ES-I3 (cell line): Measurements from ENCODE around the gene PAM16.

Experiments used
- H3K36me3 ChIP-seq: 2 replicates; pipeline ENCODE4 v1.6.1; 2013; ENCODE audit warnings: mild to moderate bottlenecking, low read length, control low read depth, moderate library complexity; ENCODE audit not compliant: insufficient read depth
- H3K4me1 ChIP-seq: 2 replicates; pipeline ENCODE4 v1.6.1; 2013; ENCODE audit warnings: mild to moderate bottlenecking, control low read depth, low read length; ENCODE audit not compliant: insufficient read depth
- H3K9ac ChIP-seq: 2 replicates; pipeline ENCODE4 v1.6.1; 2013; ENCODE audit warnings: low read depth, mild to moderate bottlenecking, low read length, moderate library complexity
- H3K9me3 ChIP-seq: 2 replicates; pipeline ENCODE4 v1.6.1; 2013; ENCODE audit warnings: mild to moderate bottlenecking, low read length, moderate library complexity; ENCODE audit not compliant: control insufficient read depth, insufficient read depth

The PAM16 gene

DNA sequence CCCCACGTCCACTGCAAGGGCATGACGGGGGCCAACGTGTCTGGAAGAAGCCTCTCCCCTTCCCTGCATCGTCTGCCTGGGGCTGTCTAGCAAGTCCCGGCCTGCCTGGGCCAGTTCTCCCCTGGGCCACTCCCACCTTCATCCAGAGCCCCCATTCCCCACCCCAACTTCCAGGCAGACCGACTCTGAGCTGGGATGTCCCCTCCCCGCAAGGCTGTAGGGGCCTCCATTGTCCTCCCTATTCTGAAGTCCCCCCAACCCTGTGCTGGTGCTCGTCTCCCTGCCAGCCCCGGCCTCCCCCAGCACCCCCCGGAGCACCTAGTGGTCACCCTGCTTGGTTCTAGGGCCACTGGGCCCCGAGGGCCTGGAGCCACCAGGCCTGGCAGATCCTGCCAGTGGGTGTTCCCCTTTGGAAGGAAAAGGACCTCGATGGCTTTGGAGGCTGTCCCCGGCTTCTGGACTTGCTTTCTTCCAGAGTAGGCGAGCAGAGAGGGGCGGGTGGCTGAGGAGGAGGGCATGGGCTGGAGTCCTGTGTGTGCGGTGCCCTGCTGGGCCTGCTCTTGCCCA is 30.5 kb downstream of the PAM16 start:
- H3K9ac ChIP-seq = no peak overlapping the region
- no peaks in the 10 kb centered on the region for H3K36me3 ChIP-seq
- no peaks in the 10 kb centered on the region for H3K9me3 ChIP-seq
- peaks cover 52% of the 10 kb centered on the region for H3K4me1 ChIP-seq

DNA sequence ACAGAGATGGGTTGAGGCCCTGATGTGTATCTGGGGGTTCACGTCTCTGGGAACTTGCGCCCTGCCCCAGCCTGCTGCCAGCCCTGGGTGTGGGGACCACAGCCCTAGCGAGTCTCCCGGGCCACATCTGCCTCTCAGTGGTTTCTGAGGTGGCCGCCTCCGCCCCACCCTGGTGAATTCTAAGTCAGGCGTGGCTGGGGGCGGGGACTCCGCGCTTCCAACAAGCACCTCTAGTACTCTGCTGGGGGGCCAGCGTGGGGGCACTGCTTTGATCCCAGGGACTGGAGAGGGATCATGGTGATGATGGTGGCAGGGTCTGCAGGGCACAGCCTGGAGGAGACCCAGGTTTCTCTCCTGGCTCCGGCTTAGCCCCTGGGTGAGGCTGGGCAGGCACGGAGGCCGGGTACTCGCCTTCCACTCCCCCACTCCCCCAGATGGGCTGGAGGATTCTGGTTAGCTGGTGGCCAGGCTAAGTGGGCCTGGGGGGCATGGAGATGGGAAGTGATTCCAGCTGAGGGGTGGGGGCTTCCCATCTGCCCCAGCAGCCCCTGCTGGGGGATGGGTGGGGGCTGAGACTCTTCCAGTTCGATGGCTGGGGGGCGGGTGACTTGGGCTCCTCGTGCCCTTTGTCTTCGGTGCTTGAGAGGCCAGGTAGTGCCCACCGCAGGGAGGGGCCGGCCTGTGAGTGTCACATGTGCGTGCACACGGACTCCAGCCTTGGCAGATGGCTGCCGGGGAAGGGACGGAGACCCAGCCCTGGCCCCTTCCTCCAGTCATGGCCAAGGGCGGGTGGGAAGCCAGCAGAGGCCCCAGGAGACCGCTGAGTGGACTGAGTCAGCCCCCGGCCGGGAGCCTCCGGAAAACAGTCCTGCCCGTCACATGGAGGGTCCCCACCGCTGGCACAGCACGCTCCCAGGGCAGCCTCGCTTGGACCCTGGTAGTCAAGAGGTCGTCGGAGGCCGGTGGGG is 31.4 kb downstream of the PAM16 start:
- Histone ChIP-seq H3K4me1 (peaks cover 52% of the 10 kb centered on the region), H3K9ac (no peak overlapping the region), H3K36me3 (no peaks in the 10 kb centered on the region), H3K9me3 (no peaks in the 10 kb centered on the region)

DNA sequence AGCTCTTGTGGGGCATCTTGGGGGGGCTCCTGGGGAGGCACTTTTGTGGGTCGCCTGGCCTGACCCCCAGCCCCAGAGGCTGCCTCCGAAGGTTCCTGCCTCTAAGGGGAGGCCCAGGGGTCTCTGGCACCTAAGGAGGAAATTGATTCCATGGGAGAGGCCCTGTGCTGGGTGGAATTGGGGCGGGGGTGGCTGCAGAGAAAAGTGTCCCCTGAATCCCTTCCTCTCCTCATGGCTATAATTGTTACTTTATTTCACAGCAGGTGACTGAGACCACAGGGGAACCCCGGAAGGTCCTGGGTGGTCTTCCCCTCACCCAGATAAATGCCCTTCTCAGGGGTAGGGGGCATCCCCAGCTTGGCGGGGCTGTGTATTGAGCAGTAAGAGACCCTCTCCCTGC is 32.2 kb downstream of the PAM16 start:
- Histone ChIP-seq H3K9ac (0 out of 2 replicates have a peak overlapping the region, but pooled peaks have one; percentile 9), H3K36me3 (no peaks in the 10 kb centered on the region), H3K9me3 (no peaks in the 10 kb centered on the region), H3K4me1 (peaks cover 45% of the 10 kb centered on the region; the same call in 1 of the 2 replicates)

DNA sequence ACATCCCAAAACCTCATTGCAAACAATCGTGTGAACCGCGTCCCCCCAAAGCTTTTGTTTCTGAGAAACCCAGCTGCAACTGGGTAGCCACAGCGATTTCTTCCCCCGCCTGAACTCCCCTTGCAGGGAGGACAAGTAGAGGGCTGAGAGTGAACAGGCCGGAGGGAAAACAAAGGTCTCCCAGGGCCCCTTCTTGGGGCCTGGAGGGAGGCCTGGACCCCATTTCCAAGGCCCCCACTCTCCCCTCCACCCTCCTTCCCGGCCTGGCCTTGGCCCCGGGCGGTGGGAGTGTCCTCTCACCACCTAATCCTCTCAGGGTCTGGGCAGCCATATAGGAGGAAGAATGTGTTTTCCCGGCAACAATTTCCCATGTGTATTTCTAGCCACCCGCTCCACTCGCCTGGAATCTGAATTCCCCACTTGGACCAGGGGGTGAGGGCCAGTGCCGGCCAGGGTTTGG is 32.6 kb downstream of the PAM16 start:
- no peaks in the 10 kb centered on the region for H3K36me3 ChIP-seq
- H3K9ac ChIP-seq = peak overlapping the region; percentile 9; the same call in 1 of the 2 replicates
- no peaks in the 10 kb centered on the region for H3K9me3 ChIP-seq
- peaks cover 40% of the 10 kb centered on the region; the same call in 1 of the 2 replicates for H3K4me1 ChIP-seq

DNA sequence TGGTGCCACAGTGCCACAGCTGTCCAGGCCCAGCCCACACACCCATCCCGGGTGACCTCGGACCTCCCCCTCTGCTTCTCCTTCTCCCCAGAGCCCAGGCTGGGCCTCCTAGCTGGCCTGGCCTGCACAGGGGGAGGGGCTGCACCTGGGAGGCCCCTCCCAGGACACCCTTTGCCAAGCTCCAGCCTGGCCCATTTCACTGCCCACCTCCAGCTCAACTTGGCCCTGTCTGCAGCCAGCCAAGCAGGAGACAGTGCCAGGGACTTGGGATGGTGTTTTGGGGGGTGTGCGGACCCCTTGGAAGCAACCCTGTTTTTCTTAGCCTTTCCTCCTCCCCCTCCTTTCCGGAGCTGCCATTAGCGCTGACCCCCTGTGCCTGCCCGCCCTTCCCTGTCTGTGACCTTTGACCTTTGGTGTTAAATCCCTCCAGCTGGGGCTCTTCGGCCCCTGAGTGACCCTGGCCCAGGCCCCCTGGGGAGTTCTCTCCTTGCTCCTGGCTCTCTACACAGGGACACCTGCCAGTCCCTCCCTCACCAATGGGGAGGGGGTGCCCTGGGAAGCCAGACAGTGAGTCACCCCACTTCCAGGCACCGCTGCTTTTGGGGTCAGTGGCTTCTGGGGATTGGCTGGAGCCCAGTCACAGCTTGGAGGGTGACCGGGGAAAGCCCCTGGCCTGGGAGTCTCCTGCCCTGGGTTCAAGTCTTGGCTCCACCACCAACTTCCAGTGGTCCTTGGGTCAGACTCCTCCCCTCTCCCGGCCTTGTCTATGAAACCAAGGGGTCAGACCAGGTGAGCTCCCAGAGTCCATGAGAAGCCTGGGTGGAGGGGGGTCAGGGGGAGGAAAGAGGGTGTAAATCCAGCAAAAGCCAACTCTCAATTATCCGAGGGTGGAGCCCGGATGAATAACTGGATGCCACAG is 33.3 kb downstream of the PAM16 start:
- Histone ChIP-seq H3K4me1 (peaks cover 34% of the 10 kb centered on the region; the same call in 1 of the 2 replicates), H3K36me3 (no peaks in the 10 kb centered on the region), H3K9me3 (no peaks in the 10 kb centered on the region), H3K9ac (peak overlapping the region; percentile 85; the same call in 1 of the 2 replicates)

DNA sequence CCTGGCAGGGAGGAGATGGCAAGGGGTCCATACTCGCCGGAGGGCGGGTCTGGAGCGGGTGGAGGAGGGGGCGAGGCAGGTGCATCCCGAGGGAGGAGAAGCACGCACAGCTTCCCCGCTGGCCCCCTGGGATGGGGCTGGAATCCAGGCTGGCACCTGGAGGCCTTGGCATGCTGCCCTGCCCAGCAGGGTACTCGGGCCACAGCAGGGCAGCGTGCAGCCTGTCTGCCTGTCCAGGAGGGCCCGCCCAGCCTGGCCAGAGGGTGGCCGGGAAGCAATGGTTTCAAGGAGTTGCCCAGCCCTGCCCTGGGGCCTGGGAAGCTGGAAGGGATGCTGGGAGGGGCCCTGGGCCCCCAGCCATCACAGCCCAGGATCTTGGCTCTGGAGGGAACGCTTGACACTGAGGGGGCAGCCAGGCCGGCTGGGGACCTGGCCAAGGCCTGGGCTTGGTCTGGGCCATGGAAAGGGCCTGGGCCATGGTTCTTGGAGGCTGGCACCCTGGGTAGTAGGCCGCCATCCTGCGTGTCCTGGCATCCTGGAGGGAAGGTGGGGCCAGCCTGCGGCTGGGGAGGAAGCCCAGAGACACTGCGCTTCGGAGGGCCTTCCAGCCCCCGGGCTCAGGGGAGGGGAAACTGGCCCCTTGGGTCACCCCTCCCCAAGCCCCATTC is 34.1 kb downstream of the PAM16 start:
- H3K9me3 ChIP-seq = no peaks in the 10 kb centered on the region
- H3K36me3 ChIP-seq = no peaks in the 10 kb centered on the region
- H3K4me1 ChIP-seq = peaks cover 34% of the 10 kb centered on the region; the same call in 1 of the 2 replicates
- peak overlapping the region; percentile 85 for H3K9ac ChIP-seq

DNA sequence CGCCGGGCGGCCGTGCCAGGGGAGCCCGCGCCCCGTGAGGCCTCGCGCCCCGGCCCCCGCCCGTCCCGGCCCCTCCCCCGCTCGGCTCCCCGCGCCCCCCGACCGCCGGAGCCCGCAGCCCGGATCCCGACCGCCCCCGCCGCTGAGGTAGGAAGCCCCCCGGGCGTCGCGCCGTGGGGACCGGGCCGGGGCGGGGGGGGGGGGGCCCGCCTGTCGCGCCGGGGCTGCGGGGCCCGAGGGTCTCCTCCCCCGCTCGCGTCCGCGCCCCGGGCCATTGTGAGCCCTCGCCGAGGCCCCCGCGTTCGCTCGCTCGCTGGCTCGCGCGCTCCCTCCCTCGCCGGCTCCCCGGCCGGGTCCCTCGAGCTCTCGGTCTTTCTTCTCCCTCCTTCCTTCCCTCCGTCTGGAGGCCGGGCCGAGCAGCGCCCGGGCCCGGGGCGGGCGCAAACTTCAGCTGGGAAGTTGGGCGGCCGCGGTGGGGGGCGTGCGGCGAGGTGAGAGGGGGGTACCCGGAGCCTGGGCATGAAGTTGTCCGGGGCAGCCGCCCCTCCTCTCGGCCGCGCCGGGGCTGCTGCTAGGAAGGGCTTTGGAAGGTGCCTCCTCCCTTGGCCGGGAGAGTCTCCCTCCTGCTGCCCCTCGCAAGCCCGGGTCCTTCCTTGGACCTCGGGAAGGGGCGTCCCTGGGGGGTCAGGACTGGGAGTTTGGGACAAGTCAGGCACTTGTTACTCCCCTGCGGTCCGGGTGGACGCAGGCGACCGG is 34.8 kb downstream of the PAM16 start:
- no peaks in the 10 kb centered on the region for H3K9me3 ChIP-seq
- peak overlapping the region; percentile 85 for H3K9ac ChIP-seq
- no peaks in the 10 kb centered on the region for H3K36me3 ChIP-seq
- H3K4me1 ChIP-seq = peaks cover 34% of the 10 kb centered on the region; the same call in 1 of the 2 replicates

DNA sequence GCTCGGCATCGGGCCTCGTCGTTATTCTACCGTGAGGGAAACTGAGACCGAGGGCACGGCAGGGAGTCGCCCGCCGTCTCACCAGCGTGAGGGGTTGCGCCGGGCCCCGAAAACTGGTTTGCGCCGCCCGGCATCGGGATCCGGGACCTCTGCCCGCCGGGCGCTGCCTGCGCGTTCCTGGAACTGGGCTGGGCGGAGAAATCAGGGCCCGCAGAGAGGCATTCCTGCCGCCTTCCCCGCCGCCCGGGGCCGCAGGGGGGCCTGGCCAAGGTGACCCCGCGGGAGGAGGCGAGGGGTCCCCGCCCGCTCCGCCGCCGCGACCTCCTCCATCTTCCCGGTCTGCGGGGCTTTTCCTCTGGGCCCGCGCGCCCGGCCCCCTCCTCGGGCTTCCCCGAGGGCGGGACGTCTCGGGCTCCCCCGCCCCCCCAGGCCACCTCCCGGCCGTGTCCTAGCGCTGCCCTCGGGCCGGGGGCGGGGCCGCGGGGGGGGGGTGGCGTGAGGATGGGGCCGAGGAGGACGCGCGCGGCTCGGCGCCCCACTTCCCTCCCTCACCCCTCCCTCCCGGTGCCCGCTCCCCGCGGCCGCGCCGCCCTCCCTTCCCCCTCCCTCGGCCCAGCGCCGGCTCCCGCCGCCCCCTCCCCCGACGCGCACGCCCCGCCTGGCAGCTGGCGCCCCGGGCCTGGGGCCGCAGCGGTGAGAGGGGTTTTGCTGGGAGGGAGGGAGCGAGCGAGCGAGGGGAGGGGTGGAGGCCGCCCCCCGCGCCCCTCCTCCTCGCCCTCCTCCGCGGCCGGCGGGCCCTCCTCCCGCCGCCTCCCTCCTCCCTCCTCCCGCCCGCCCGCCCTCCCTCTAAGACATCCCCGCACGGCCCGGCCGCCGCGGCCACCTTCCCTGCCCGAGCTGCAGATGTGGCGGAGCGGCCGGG is 35.7 kb downstream of the PAM16 start, which contains the start of gene GLIS2:
Gene GLIS2, plus strand, starts transcription at position 882 of the 922 bp plus-strand sequence. CDS start 16,214 bp downstream, outside the sequence.
- peak within 1 kb of the TSS; percentile 85 for H3K9ac ChIP-seq
- no peaks in the 10 kb centered on the region for H3K9me3 ChIP-seq
- H3K4me1 ChIP-seq = peaks cover 32% of the 10 kb centered on the region; the same call in 1 of the 2 replicates
- H3K36me3 ChIP-seq = no peaks in the 10 kb centered on the region

DNA sequence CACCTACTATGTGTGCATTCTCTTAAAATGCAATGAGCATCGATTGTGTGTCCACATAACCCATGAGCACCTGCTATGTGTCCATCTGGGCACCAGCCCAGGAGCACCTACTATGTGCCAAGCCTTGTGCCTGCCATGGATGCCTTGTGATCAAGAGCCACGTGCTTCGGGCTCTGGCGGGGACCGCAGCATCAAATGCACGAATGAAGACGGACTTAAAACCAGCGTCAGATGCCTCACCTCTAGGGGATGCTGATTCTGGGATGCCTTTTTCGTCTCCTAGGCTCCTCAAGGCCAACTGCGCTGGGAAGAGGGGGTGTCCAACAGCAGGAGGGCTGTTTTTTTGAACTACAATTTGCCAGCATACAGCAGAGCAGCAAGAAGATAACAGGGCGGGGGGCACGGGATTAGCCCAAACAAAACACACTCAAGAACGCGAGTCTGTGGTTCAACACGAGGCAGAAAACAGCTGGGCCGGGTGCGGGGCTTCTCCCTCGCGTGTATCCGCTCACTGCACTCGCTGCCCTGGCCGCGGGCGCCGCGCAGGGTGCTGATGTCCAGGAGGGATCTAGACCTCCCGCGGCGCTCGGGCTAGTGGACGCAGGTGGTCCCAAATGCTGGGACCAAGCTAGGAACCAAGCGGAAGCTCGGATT is 36.5 kb downstream of the PAM16 start:
- Histone ChIP-seq H3K9me3 (no peaks in the 10 kb centered on the region), H3K9ac (peak overlapping the region; percentile 74), H3K36me3 (no peaks in the 10 kb centered on the region), H3K4me1 (peaks cover 30% of the 10 kb centered on the region; the same call in 1 of the 2 replicates)

DNA sequence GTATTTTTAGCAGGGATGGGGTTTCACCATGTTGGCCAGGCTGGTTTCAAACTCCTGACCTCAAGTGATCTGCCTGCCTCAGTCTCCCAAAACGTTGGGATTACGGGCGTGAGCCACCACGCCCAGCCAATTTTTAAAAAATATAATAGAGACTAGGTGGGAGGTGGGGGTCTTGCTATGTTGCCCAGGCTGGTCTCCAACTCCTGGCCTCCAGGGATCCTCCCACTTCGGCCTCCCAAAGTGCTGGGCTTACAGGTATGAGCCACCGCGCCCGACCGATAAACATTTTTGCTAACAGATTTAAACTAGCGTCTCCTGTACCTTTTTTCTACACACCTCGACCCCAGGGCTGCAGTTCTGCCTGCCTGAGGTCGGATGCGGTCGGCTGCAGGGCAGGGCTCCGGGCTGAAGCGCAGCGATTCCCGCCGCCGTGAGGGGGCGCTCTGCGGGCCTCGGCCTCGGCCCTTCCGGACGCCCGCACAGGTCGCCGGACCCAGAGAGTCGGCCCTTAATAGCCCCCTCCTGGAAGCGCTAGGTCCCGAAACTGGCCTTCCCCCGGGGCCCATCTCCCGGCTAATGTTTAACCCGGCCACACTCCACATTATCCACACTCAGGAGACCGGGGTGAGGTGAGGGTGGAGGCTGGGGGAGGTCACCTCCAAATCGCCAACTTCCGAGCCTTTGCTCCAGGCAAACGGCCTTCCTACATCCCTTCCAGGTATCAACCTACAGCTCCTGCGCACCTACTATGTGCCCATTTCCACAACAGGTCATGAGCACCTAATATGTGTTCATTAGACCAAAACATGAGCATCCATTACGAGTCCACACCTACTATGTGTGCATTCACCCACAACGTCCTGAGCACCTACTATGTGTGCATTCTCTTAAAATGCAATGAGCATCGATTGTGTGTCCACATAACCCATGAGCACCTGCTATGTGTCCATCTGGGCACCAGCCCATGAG is 37.3 kb downstream of the PAM16 start:
- no peaks in the 10 kb centered on the region for H3K36me3 ChIP-seq
- H3K9me3 ChIP-seq = no peaks in the 10 kb centered on the region
- peaks cover 26% of the 10 kb centered on the region; the same call in 1 of the 2 replicates for H3K4me1 ChIP-seq
- no peak overlapping the region; the same call in 1 of the 2 replicates for H3K9ac ChIP-seq

DNA sequence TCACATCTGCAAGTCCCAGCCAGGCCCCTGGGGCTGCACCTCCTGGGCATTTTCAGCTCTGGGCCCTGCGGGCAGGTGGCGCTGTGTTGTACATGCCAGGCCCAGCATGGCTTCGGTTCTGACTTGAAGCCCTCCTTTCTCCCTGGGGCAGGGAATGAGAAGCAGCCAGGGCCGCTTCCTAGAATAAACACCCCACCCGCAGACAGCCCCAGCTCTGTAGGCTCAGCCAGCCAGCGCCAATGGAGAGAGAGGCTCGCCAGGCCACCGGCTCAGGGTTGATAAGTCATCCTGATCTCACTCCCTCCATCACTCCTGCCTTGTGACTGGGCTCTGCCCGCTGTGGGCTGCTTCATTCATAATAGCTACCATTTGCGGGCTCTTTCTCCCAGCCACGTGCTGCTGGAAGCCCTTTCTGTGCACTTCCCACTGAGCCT is 41.3 kb downstream of the PAM16 start:
- 0 out of 2 replicates have a peak, but pooled peaks cover 2% of the 10 kb centered on the region for H3K36me3 ChIP-seq
- H3K9ac ChIP-seq = no peak overlapping the region
- H3K4me1 ChIP-seq = peaks cover 11% of the 10 kb centered on the region; the same call in 1 of the 2 replicates
- H3K9me3 ChIP-seq = no peaks in the 10 kb centered on the region
